H1 (cell line): Measurements from ENCODE around the gene STX4. TPM values are rescaled to one million over a fixed set of nuclear protein-coding genes. Genes with fewer than 3 reads are reported as not detected.

Experiments used
- CREB1 ChIP-seq: IDR thresholded peaks from 2 replicates; pipeline ENCODE4 v1.6.1; 2012; ENCODE audit warnings: inconsistent platforms
- GABPA ChIP-seq: IDR thresholded peaks from 2 replicates; pipeline ENCODE4 v1.6.1; 2011; ENCODE audit warnings: mild to moderate bottlenecking, low read length, moderate library complexity, borderline replicate concordance; ENCODE audit not compliant: insufficient read depth
- MAFK ChIP-seq: IDR thresholded peaks from 2 replicates; pipeline ENCODE4 v1.6.1; 2012; ENCODE audit warnings: low read depth, mild to moderate bottlenecking, improper control_type of control experiment, low read length
- POU5F1 ChIP-seq: IDR thresholded peaks from 2 replicates; pipeline ENCODE4 v1.6.1; 2011; ENCODE audit warnings: low read depth, mild to moderate bottlenecking, low read length, moderate library complexity
- SAP30 ChIP-seq: fragments of 300-600 bp; sonication (generic); IDR thresholded peaks from 2 replicates; pipeline ENCODE4 v1.7.1; 2012; ENCODE audit warnings: low read length, moderate library complexity, mild to moderate bottlenecking, inconsistent platforms; ENCODE audit not compliant: insufficient read depth, insufficient replicate concordance
- polyA plus RNA-seq, 7 experiments: library from polyadenylated mRNA; depleted of rRNA in 3 of 7; stranded (reverse) in 5 of 7; unstranded in 2 of 7; fragments of >200 nt in 5 of 7; fragments of 200-250 nt in 2 of 7; gene quantifications; 1 replicate in 5 of 7; 2 replicates in 1 of 7; 4 replicates in 1 of 7; pipeline versions ENCODE4 v1.2.1 to v1.2.3, GENCODE V29; 2011 to 2013; ENCODE audit warnings: missing spikeins in 2 of 7, mixed read lengths in 2 of 7
- total RNA-seq: library from RNA; stranded (reverse); fragmentation: NEBNext Ultra II Directional; extraction: Animal tissue kit (Norgen Biotek cat#: 25700); gene quantifications from 2 replicates; pipeline ENCODE4 v1.2.1, GENCODE V29; 2021

The STX4 gene
- total and polyA plus RNA-seq, 2 of the 8 experiments (the other 6 are each of a cell fraction or from before 2014, with no cell fraction given) = 25.8 to 32.3 TPM

GRCh38 chr16:31029272-31029671 lies 4.1 kb upstream of the STX4 start (continued):
- TF ChIP-seq POU5F1 (no peak), MAFK (no peak), GABPA (no peak), SAP30 (no peak), CREB1 (no peak)
- TF ChIP-seq, all 59 proteins: peak for 0
